GM21825 (cell line): ENCODE results near the gene SOX1.

Experiments
- ATAC-seq: cut with Tn5 transposase; IDR thresholded peaks from one replicate; pipeline ENCODE4 v1.9.1; 2021; ENCODE audit warnings: mild to moderate bottlenecking, moderate library complexity; ENCODE audit not compliant: unreplicated experiment

Gene SOX1

DNA sequence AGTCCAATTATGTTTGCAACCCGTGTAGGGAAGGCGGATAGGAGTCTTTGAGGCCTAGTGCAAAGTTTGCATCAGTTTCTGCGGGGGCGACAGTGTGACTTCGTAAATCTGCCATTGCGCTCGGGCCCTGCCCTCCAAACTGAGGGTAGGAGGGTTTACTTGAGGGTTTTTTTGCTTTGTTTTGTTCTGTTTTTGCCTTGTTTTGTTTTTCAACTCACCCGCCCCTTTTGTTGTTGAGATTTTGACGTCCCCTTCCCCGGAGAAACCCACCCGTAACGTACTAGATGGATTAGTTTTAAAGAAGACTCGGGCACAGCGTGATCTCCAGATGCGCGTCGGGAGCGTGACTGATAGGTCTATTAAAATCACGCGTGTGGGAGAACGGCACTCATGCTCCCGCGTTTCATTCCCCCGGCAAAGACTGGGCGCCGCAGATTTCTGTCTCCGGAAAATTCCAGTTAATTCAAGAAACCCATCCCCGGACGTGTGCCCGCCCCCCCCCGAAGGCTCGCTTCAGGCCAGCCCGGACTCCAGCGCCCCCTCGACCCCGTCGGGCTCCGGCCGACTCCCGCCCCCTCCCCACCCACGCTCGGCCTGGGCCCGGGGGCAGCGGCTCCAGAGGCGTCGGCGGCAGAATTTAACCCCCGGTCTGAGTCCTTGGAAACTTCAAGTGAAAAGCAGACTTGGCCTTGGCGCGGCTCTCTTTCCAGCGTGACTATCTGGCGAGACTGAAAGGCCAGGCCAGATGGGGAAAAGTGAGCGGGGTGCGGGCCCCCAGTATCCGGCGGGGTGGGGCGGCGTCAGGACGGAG, 5.0 kb downstream of the SOX1 start:
- no peak for ATAC-seq

DNA sequence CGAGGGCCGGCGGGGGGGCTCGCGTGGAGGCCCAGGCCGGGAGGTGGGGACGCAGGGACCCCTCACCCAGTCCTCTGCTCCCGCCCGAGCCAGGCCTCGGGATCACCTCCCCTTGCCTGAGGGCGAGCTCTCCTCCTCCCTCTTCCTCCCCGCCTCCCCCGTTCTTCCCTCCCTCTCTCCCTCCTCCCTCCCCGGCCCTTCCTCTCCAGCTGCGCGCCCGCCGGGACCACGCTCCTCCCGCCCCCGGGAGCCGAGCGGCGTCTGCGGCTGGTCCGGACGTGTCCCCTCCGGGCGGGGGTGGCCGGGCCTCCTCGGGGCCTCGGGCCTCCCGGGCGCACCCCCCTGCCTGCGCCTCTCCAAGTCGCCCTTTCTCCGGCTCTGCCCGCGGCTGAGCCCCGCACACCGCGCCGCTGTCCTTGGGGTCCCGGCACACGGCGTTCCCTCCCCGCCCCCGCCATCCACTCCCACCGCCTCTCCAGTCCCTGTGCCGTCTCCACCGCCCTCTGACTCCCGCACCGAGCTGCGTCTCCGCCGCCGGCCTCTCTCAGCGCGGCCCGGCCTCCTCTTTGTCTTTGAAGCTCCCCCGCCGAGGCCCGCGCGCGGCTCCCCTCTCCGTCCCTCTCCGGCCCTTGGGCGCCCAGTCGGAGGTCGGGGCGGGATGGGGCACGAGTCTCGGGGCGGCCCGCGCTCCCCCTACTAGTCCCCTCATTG, 5.7 kb downstream of the SOX1 start:
- ATAC-seq: no peak

DNA sequence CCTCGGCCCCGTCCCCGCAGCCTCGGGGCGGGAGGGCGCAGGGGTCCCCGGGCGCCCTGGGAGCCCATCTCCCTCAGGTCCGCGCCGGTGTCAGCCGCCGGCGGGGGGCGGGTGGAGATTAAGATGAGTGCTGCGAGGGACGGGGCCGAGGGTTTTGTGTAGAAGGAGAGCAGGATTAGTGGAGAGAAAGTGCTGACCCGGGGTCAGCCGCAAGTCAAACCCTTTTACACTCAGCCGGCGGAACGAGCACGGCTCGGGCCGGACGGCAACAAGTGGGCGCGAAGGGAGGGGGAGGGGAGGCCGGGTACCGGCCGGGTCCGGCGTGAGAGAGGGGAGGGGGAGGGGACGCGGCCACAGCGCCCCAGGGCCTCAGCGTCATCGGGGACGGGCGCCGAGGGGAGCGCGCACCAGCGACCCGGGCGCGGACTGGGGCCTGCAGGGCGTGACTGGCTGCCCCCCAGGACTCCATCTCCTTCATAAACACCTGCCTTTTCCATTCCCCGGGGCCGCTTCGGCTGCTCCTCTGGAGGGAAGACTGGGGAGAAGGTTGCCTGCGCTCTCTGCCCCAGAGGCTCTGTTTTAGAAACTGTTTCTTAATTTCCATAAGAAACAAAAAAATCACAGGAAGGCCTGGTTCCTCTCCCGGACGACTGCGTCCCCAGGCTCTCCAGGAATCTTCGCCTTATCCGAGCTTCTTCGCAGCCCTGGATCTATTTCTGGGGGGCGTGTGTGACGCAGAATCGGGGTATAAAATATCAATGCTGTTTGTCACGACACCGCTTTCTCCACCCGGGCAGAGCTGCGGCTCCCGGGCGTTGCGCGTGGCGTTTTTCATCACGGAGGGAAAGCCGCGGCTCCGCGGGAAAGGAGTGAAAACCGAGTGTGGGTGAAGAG, 6.5 kb downstream of the SOX1 start:
- ATAC-seq: no peak

DNA sequence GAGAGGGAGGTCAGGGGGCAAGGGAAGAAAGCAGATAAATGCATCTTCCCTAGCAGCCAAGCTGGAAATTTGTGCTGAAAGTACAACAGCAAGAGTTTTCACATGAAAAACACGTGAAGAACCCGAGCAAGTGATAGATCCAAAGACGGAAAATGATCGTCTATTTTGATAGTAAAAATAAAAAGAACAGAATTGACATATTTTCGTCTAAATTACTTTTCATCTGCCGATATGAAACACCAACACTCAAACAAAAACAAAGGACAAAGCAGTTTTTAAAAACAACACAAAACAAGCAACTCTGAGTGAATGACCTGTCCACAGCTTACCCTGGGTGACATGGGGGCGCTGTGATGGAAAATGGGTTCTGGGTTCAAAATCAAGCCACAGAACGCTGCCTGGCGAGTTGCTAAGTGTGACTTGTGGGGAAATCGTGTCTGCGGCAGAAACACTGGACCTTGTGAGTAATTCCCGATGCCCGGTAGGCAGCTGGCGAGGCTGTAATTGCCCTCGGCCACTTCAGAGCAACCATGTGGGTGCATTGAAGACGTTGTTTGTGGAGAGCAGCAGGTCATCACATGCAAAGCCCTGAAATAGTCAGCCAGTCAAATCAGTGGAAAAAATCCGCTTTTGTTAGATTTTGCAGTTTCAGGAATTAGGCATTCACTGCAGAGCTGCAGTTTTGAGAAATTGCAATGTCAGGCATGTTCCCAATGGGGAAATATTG, 7.4 kb downstream of the SOX1 start:
- no peak for ATAC-seq

DNA sequence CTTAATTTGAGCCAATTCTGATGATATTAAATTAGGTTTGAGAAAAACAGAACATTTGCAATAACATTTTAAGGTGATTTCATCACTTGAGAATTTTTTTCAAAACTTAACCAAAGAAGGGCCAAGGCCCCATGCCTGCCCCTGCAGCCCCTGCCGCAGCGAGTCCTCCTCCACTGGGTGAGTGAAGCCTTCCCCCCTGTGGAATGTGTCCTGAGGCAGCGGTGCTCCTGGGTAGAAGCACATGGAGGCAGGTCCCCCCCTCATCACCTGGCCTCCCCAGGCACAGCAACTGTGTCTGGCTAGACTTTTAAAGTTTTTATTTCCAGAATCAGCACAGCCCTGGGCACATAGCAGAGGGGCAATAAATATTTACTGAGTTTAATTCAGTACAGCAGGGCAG, 10.8 kb downstream of the SOX1 start:
- no peak for ATAC-seq

DNA sequence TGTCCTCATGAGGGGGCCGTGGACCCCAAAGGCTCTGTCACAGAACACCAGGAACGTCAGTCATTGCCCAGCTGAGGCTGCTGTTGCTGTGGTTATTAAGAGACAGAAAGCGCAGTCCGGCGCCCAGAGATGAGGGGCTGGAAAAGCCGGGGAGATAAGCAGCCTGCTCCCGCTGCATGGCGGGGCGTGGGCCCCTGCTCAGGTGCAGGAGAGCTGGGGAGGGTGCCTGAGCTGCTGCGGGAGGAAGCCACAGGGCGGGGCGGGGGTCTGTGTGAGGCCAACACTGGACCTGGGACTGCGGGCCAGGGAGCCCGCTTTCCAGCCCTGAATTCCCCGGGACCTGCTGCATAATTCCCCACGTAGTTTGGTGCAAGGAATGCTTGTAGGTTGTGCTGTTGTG, 11.3 kb downstream of the SOX1 start:
- no peak for ATAC-seq

DNA sequence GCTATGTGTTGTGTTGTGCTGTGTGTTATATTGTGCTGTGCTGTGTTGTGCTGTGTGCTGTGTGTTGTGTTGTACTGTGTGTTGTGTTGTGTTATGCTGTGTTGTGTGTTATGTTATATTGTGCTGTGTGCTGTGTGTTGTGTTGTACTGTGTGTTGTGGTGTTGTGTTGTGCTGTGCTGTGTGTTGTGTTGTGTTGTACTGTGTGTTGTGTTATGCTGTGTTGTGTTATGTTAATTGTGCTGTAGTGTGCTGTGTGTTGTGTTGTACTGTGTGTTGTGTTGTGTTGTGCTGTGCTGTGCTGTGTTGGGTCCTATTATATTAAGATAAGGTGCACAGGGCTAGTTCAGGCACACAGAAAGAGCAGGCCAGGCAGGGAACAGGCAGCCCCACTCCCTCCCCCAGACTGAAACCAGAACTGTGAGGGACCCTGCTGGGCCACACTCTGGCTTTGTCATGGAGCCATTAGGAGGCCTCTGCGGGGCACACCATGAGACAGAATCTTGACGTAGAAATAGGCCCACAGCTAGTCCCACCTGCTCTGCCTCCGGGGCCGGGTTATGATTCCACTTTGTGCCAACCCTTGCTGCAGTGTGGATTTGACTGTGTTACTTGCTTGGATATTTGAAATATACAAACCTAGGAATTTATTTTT, 12.1 kb downstream of the SOX1 start:
- no peak for ATAC-seq

DNA sequence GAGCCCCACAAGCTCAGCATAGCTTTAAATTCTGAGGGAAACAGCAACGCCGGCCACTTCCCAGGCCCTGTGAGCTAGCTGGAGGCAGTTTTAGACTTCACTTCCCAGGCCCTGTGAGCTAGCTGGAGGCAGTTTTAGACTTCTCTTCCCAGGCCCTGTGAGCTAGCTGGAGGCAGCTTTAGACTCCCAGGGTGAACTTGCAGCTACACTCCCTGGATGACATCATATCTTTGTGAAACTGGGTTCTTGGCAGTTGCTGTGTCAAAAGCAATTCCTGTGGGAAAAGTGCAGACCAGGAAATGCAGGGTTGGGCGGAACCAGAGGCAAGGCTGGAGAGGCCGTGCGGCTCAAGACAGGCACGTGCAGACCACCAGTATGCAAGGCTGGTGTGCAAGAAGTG, 12.7 kb downstream of the SOX1 start:
- no peak for ATAC-seq

DNA sequence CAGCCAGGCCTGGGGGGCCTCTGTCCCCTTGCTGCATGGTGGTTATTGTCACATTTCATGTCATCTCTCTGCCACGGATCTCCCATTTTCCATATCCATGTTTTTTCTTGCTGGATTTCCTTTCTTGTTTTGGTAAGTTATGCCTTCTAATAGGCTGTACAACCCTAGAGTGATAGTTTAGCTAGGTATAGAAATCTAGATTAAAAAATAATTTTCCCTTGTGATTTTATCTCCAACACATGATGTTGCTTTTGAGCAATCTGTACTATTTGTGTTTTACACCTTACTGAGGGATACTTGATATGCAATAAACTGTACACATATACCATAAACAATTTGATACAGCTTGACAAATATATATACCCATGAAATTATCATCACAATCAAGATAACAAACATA, 17.0 kb downstream of the SOX1 start:
- ATAC-seq: no peak

DNA sequence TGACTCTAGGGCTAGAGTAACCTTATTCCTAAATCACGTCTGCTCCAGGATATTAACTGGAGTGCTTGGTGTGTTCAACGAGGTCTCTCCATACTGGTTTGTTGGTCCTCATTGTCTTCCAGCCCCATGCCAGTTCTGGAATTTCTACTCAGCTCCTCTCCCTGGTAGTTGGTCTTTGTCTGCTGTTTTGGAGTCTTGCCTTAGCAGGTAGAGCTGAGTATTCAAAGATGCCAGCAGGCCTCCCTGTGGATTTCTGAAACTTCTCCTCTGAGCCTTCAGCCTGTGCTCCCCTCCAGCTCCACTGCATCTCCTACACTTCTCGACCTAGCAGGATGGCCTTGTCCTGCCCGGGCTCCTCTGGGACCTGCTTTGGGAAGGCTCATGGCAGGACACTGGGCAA, 25.5 kb downstream of the SOX1 start:
- no peak for ATAC-seq

DNA sequence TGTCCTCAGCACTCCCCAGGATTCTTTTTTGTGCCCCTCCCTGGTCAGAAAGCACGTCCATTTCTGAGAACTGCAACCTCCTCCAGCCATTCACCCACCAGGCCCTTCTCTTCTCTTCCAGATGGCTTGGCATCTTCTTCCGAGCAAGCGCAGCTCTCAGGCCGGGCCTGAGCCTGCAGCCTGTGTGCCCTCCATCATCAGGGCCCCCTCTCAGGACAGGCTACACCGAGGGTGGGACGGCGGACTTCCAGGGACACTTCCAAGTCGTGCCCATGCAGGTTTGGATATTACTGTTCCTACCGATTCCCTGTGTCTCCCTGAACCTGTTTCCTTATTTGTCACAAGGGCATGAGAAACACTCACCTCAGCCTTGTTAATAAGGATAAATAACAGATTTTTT, 28.4 kb downstream of the SOX1 start:
- ATAC-seq: no peak

DNA sequence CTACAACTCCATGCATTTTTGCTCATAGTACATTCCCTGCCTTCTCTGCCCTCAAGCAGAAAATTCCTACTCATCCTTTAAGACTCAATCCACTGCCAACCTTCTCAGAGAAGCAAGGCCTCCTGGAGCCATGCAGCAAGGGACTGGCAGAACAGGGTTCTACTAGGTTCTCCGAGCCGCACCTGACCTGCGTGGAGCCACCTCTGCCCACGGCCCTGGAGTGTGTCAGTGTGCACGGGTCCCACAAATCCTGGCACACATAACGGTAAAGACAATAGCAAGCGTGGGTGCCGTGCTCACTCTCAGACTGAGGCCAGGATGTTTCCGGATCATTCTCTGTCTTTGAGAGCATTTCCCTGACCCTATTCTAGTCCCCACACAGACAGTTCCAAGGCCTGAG, 30.0 kb downstream of the SOX1 start:
- ATAC-seq: no peak

DNA sequence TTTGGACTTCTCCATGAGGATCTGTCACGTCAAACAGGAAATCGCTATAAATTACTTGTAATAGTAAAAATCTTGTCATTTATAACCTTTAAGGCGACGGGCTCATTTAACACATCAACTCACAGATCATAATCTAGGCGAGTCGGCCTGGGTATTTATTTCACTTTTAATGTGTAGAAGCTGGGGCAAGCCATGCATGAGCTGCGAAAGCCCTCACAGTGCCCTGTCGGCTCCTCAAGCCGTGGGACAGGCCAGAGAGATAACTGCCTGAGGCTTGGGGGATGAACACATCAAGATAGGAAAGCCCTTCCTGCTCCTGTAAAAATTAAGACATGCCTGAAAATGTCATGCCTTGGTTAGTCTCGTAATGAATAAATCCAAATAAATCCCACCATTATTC, 30.8 kb downstream of the SOX1 start:
- no peak for ATAC-seq

DNA sequence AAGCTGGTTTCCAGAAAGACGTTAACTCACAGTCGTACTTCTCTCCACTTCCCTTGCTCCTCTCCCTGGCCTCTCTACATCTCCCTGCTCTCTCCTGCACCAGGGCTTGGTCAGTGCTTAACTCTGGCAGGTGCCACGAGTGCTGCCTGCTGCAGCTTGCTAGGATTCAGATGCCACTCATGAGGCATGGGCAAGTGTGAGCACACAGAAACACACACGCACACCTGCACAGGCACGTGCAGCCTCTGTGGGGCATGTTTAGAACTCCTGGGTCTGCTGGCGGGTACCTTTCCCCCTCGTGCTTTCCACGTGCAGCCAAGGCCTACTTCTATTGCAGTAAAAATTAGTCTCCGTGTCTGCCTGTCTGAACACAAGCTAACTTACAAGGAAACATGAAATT, 31.8 kb downstream of the SOX1 start:
- no peak for ATAC-seq

DNA sequence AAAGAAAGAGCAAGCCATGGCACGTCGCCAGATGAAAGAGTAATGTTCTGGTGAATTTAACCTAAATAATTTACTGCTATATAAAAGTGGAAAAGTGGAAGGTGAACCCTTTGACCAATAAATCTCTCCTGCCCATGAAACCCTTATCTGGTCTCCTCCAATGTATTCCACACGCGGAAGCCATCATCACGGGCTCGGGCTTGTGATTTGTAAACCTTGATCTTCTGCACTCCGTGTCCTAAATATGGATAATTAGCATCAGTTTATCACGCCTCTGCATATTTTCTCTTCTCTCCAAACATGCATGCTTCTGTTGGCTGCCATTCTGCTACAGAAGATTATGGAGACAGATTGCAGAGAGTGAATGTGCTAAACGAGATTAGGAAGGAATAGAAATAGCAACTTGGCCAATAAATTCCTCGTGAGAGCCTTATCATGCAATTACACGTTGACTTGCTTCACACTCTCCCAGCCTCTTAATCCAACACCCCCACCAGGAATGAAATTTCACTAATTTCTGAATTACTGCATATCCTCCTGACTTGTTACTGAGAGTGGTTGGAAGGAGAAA, 34.5 kb downstream of the SOX1 start:
- no peak for ATAC-seq

DNA sequence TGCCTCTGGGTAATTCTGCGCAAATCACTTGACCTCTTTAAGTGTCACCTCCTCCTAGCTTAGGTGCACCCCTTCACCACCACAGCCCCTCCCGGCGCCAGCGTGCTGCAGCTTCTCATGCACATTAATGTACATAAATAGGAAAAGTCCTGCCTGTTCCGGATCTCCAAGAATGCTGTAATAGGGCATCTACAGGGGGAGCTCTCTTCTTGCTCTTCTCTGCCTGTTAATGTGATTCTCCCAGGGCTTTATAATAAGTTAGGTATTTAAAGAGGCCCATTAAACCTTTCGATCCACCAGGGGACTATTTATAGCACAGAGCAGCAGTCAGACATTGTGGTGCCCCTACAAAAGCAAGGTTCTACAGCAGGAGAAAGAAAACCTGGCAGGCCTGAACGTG, 35.3 kb downstream of the SOX1 start:
- ATAC-seq: no peak

DNA sequence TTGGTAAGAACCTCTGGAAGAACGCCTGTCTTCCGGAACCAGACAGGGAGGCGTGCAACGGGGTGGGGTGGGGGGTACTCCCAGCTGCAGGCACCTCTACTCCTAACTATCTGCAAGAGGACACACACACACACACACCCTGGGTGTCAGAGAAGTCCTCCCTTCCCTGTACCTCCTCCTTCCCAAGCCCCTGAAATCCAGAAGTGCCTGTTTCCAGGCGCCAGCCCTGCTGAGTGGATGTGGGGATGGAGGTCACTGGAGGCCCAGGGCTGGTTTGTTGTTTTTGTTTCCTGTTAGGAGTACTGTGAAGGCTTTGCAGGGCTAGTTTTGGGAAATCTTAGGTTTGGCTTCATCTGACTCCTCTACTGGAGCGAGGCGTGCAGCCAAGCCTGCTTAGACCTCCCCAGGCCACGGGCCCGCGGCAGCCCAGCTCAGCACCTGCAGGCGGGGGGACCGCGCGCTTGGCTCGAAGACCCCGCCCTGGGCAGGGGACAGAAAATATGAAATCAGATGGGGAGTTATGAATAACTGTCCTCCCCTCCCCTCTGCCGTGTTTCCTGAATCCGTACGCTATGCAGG, 36.4 kb downstream of the SOX1 start:
- ATAC-seq: no peak

DNA sequence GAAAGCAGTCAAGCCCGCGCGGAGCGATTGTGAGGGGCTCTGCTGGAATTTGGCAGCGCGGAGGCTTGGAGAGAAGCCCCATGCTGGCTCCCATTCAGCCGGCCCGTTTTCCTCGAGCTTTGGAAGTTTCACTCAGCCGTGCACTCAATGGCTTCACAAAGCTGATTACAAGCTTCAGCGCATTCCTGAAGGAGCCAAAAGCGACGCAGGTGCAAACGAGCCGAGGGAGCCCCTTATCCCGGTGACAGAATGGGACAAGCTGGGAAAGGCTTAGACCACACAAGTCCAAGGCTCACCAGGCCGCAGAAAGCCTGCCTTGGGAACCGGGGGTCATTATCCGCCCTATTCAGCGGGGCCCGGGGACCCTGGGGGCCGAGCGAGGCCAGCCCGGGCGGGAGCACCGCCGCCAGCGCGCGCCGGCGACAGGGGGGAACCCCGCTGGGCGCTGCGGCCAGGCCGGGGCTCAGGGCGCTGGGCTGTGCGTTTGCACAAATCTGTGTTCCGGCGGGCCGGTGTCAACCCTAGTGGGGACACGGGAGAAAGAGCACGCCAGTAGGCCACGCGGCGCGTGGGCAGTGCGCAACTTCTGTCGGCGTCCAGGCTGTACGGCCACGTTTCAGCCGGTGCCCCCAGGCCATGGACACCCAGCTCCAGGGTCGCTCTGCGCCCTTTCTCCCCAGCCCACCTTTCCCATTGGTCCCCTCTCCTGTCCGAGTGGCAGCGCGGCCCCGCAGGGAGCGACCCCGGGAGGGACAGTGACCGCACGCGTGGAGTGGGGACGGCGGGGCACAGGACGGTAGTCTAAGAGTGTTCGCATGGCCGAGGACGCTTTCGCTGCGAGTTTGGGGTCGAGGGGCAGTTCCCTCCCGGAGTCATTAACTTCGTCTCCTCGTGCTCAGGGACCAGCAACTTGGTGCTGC, 37.3 kb downstream of the SOX1 start:
- ATAC-seq: no peak

DNA sequence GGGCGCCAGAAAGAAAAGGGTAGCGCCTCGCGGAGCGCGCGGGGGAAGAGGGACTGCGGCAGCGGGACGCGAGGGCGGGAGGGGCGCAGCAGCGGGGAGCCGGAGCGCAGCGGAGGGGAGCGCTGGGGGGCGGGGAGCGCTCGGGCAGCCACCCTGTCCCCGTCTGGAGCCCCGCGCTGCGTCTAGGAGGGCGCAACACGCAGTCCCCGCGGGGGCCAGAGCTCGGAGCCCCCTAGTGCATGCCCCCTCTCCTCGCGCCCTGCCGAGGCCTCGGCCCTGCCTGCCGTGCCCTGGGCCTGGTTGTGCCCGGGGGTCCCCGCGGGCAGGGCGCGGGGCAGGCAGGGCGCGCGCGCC, 37.9 kb downstream of the SOX1 start:
- no peak for ATAC-seq
